H1 (cell line): ENCODE measurements around the gene HOGA1. TPM values are rescaled to one million over a fixed set of nuclear protein-coding genes. Genes with fewer than 3 reads are reported as not detected.

Experiments
- CTCF ChIA-PET: fragments of 300-600 bp; sonication (Branson Sonifier 250); formaldehyde crosslinking; loops from one replicate; lab custom pipeline; 2021; ENCODE audit not compliant: partially characterized antibody; lab: Charles Lee
- POLR2A ChIA-PET: fragments of 300-600 bp; sonication (Branson Sonifier 250); formaldehyde crosslinking; loops from one replicate; lab custom pipeline; 2021; ENCODE audit warnings: inconsistent platforms; ENCODE audit not compliant: partially characterized antibody; lab: Charles Lee
- DNase-seq, 2 experiments: peaks; one replicate each; pipeline versions ENCODE4 v3.0.0 to v3.0.0-alpha.2; 2010 to 2022; ENCODE audit warnings: low spot score in 2 of 2, low read depth in 1 of 2, mixed read lengths in 1 of 2
- FAIRE-seq: peaks from 2 replicates; lab custom pipeline; 2011; peaks lifted over from hg19 to GRCh38; lab: Jason Lieb, UNC
- H2AFZ ChIP-seq: 2 replicates; pipeline ENCODE4 v1.8.1; 2012; ENCODE audit warnings: low read length, inconsistent platforms
- H2AK5ac ChIP-seq: 2 replicates; pipeline ENCODE4 v1.6.1; 2013; ENCODE audit warnings: low read depth, low read length
- H2BK120ac ChIP-seq: replicated peaks from 2 replicates; pipeline ENCODE3; 2013; ENCODE audit warnings: low read depth, low read length, inconsistent platforms
- H2BK12ac ChIP-seq: 2 replicates; pipeline ENCODE4 v1.6.1; 2013; ENCODE audit warnings: low read depth, low read length
- H2BK15ac ChIP-seq: 2 replicates; pipeline ENCODE4 v1.6.1; 2013; ENCODE audit warnings: low read length
- H2BK20ac ChIP-seq: 2 replicates; pipeline ENCODE4 v1.6.1; 2013; ENCODE audit warnings: low read length
- H2BK5ac ChIP-seq: 2 replicates; pipeline ENCODE4 v1.6.1; 2013; ENCODE audit warnings: low read depth, low read length
- H3K14ac ChIP-seq: 2 replicates; pipeline ENCODE4 v1.6.1; 2013; ENCODE audit warnings: inconsistent platforms; ENCODE audit not compliant: insufficient read length
- H3K18ac ChIP-seq: 2 replicates; pipeline ENCODE4 v1.6.1; 2013; ENCODE audit warnings: low read length; ENCODE audit errors: extremely low read depth
- H3K23ac ChIP-seq: 2 replicates; pipeline ENCODE4 v1.6.1; 2013; ENCODE audit warnings: inconsistent platforms; ENCODE audit not compliant: insufficient read length
- H3K23me2 ChIP-seq: 2 replicates; pipeline ENCODE4 v1.6.1; 2013; ENCODE audit warnings: low read depth, low read length
- H3K27ac ChIP-seq: 2 replicates; pipeline ENCODE4 v1.6.1; 2011; ENCODE audit warnings: low read depth, low read length, inconsistent platforms
- H3K27me3 ChIP-seq, 4 experiments: replicated peaks in 1 of 4; 1 replicate in 1 of 4; 2 replicates in 3 of 4; pipeline versions ENCODE4 v1.6.1 to v1.8.1; 2011 to 2013; ENCODE audit warnings: low read length in 3 of 4, mild to moderate bottlenecking in 3 of 4, inconsistent platforms in 2 of 4, mixed read lengths in 2 of 4, moderate library complexity in 1 of 4; ENCODE audit not compliant: control insufficient read depth in 3 of 4, insufficient read depth in 3 of 4; ENCODE audit errors: extremely low read depth in 1 of 4
- H3K36me3 ChIP-seq, 4 experiments: 2 replicates each; pipeline versions ENCODE4 v1.6.1 to v1.8.1; 2011 to 2013; ENCODE audit warnings: mild to moderate bottlenecking in 4 of 4, low read length in 3 of 4, moderate library complexity in 2 of 4, control low read depth in 1 of 4, inconsistent platforms in 1 of 4; ENCODE audit not compliant: insufficient read depth in 4 of 4, control insufficient read depth in 2 of 4
- H3K4ac ChIP-seq: replicated peaks from 2 replicates; pipeline ENCODE3; 2013; ENCODE audit warnings: low read length, low read depth, mixed read lengths, inconsistent platforms; ENCODE audit not compliant: insufficient read length
- H3K4me1 ChIP-seq, 4 experiments: replicated peaks in 1 of 4; 1 replicate in 1 of 4; 2 replicates in 3 of 4; pipeline versions ENCODE4 v1.6.1 to v1.8.1; 2011 to 2013; ENCODE audit warnings: low read length in 3 of 4, inconsistent platforms in 2 of 4, mixed read lengths in 1 of 4; ENCODE audit not compliant: insufficient read depth in 4 of 4, control insufficient read depth in 3 of 4
- H3K4me2 ChIP-seq, 2 experiments: 2 replicates each; pipeline versions ENCODE4 v1.6.1 to v1.8.1; 2011 to 2013; ENCODE audit warnings: low read depth in 2 of 2, low read length in 2 of 2, control low read depth in 1 of 2, inconsistent platforms in 1 of 2, mild to moderate bottlenecking in 1 of 2; ENCODE audit not compliant: insufficient read depth in 1 of 2
- H3K4me3 ChIP-seq, 4 experiments: fragments of 200-600, 300-600 bp in 1 of 4; sonication (generic), shearing (Covaris generic), sonication (Bioruptor Twin) in 1 of 4; 2 replicates each; pipeline versions ENCODE4 v1.5.1 to v1.8.1; 2011 to 2016; ENCODE audit warnings: low read length in 4 of 4, low read depth in 3 of 4, control low read depth in 2 of 4, inconsistent platforms in 2 of 4, mild to moderate bottlenecking in 2 of 4, mixed read lengths in 1 of 4, moderate library complexity in 1 of 4; ENCODE audit not compliant: insufficient read depth in 2 of 4; ENCODE audit errors: extremely low read depth in 1 of 4
- H3K56ac ChIP-seq: replicated peaks from 2 replicates; pipeline ENCODE3; 2013; ENCODE audit warnings: low read depth, mild to moderate bottlenecking, mixed read lengths, low read length, inconsistent platforms; ENCODE audit not compliant: insufficient read length
- H3K79me1 ChIP-seq: 2 replicates; pipeline ENCODE4 v1.6.1; 2013; ENCODE audit warnings: low read depth, low read length, control low read depth
- H3K79me2 ChIP-seq, 2 experiments: 2 replicates each; pipeline versions ENCODE4 v1.6.1 to v1.8.1; 2012 to 2013; ENCODE audit warnings: low read length in 2 of 2, mild to moderate bottlenecking in 2 of 2, inconsistent platforms in 1 of 2; ENCODE audit not compliant: insufficient read depth in 2 of 2, control insufficient read depth in 1 of 2
- H3K9ac ChIP-seq, 4 experiments: replicated peaks in 1 of 4; 1 replicate in 1 of 4; 2 replicates in 3 of 4; pipeline versions ENCODE4 v1.6.1 to v1.8.1; 2011 to 2013; ENCODE audit warnings: low read depth in 3 of 4, low read length in 3 of 4, control low read depth in 2 of 4, mild to moderate bottlenecking in 2 of 4, moderate library complexity in 2 of 4, inconsistent platforms in 1 of 4; ENCODE audit errors: extremely low read depth in 1 of 4
- H3K9me3 ChIP-seq, 2 experiments: 2 replicates each; pipeline versions ENCODE4 v1.6.1 to v1.8.1; 2012 to 2013; ENCODE audit warnings: mild to moderate bottlenecking in 2 of 2, moderate library complexity in 2 of 2, control low read depth in 1 of 2, inconsistent platforms in 1 of 2, low read depth in 1 of 2, low read length in 1 of 2, mixed read lengths in 1 of 2; ENCODE audit not compliant: insufficient read depth in 2 of 2
- H4K20me1 ChIP-seq, 2 experiments: replicated peaks in 1 of 2; 2 replicates each; pipeline versions ENCODE3 to v1.8.1; 2011 to 2013; ENCODE audit warnings: inconsistent platforms in 2 of 2, low read length in 2 of 2, mild to moderate bottlenecking in 1 of 2; ENCODE audit not compliant: insufficient read depth in 2 of 2, control insufficient read depth in 1 of 2
- H4K5ac ChIP-seq: 2 replicates; pipeline ENCODE4 v1.6.1; 2013; ENCODE audit warnings: low read length, low read depth, mixed read lengths, inconsistent platforms; ENCODE audit not compliant: insufficient read length
- H4K8ac ChIP-seq: 2 replicates; pipeline ENCODE4 v1.8.0; 2013; ENCODE audit warnings: mild to moderate bottlenecking, moderate library complexity, low read length, inconsistent platforms; ENCODE audit not compliant: insufficient read depth; ENCODE audit errors: extremely low read depth
- H4K91ac ChIP-seq: replicated peaks from 2 replicates; pipeline ENCODE3; 2013; ENCODE audit warnings: low read length, mixed read lengths, inconsistent platforms; ENCODE audit not compliant: insufficient read length
- CBX8 ChIP-seq: fragments of 300-800, 300-1000 bp; sonication (generic); IDR thresholded peaks from 2 replicates; pipeline ENCODE4 v1.7.1; 2016; ENCODE audit warnings: low read depth, low read length, borderline replicate concordance
- CHD1 ChIP-seq: IDR thresholded peaks from 2 replicates; pipeline ENCODE4 v1.6.1; 2012; ENCODE audit warnings: low read depth, low read length, improper control_type of control experiment
- HDAC2 ChIP-seq, 2 experiments: fragments of 300-600 bp in 1 of 2; sonication (generic) in 1 of 2; IDR thresholded peaks; 2 replicates each; pipeline ENCODE4 v1.6.1; 2011 to 2012; ENCODE audit warnings: low read depth in 2 of 2, low read length in 2 of 2, mild to moderate bottlenecking in 2 of 2, moderate library complexity in 2 of 2, borderline replicate concordance in 1 of 2, inconsistent platforms in 1 of 2
- JUN ChIP-seq: IDR thresholded peaks from 2 replicates; pipeline ENCODE4 v1.6.1; 2011; ENCODE audit warnings: low read depth, mild to moderate bottlenecking, improper control_type of control experiment, low read length
- NANOG ChIP-seq: IDR thresholded peaks from 2 replicates; pipeline ENCODE4 v1.6.1; 2011; ENCODE audit warnings: low read length, low read depth, mild to moderate bottlenecking, inconsistent platforms; ENCODE audit not compliant: insufficient read depth, poor library complexity, severe bottlenecking
- NRF1 ChIP-seq: IDR thresholded peaks from 2 replicates; pipeline ENCODE4 v1.6.1; 2011; ENCODE audit warnings: mild to moderate bottlenecking, low read depth, low read length, improper control_type of control experiment
- POLR2AphosphoS5 ChIP-seq: IDR thresholded peaks from 2 replicates; pipeline ENCODE4 v1.6.1; 2011; ENCODE audit warnings: low read depth, low read length
- SP1 ChIP-seq: IDR thresholded peaks from 2 replicates; pipeline ENCODE4 v1.6.1; 2011; ENCODE audit warnings: low read depth, low read length
- SRF ChIP-seq: IDR thresholded peaks from 2 replicates; pipeline ENCODE4 v1.6.1; 2011; ENCODE audit warnings: mild to moderate bottlenecking, low read depth, low read length, moderate library complexity
- TAF7 ChIP-seq: optimal IDR thresholded peaks from 2 replicates; pipeline ENCODE3; 2011; ENCODE audit warnings: low read depth, mild to moderate bottlenecking, inconsistent platforms, low read length, moderate library complexity, borderline replicate concordance
- YY1 ChIP-seq: IDR thresholded peaks from 2 replicates; pipeline ENCODE4 v1.6.1; 2011; ENCODE audit warnings: low read depth, mild to moderate bottlenecking, low read length
- WGBS, 2 experiments: shearing (Covaris generic) in 1 of 2; methylation state at CpG; one replicate each; pipeline versions ENCODE4 v1.1.6 to v1.1.7; 2013 to 2015; ENCODE audit warnings: low lambda C conversion rate in 2 of 2, mixed read lengths in 2 of 2, inconsistent platforms in 1 of 2, low coverage in 1 of 2, missing lambda C conversion rate in 1 of 2; ENCODE audit not compliant: insufficient replicate concordance in 2 of 2, insufficient coverage in 1 of 2, insufficient read length in 1 of 2; ENCODE audit errors: extremely low coverage in 1 of 2, missing lambda C conversion rate in 1 of 2; 5-methylcytosine and 5-hydroxymethylcytosine counted together
- polyA plus RNA-seq, 7 experiments: library from polyadenylated mRNA; depleted of rRNA in 3 of 7; stranded (reverse) in 5 of 7; unstranded in 2 of 7; fragments of >200 nt in 5 of 7; fragments of 200-250 nt in 2 of 7; gene quantifications; 1 replicate in 5 of 7; 2 replicates in 1 of 7; 4 replicates in 1 of 7; pipeline versions ENCODE4 v1.2.1 to v1.2.3, GENCODE V29; 2011 to 2013; ENCODE audit warnings: missing spikeins in 2 of 7, mixed read lengths in 2 of 7
- total RNA-seq: library from RNA; stranded (reverse); fragmentation: NEBNext Ultra II Directional; extraction: Animal tissue kit (Norgen Biotek cat#: 25700); gene quantifications from 2 replicates; pipeline ENCODE4 v1.2.1, GENCODE V29; 2021

HOGA1 gene
- total and polyA plus RNA-seq, 2 of the 8 experiments (the other 6 are each of a cell fraction or from before 2014, with no cell fraction given) = 0.28 to 1.00 TPM

DNA sequence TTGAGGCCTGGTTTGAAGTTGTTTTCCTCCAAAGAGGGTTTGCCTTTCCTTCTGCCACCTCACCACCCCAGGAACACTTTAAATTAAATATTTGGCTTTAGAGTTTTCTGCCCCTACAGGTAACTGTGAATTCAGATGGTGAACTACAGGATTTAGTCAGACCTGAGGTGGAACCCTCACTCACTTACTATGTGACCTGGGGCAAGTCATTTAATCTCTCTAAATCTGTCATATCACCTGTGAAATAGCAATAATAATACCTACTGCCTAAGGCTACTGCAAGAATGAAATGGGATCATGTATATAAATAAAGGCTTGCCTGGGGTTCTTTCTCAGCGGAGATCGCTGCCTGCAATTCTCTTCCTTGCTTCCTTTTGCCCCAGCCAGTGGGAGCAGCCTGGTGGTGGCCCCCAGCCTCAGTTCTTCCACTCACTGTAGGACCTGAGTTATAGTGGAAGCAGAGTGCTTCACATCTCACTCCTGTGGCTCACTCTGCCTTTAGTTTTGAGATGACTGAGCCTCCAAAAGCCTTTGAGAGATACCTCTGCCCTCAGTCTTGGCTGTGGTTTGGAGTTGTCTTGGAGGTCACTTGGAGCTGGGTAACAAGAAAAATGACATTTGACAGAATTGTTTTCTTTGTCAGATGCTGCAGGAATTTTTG is 17.7 kb upstream of the HOGA1 start:
- WGBS, 2 experiments = 90% methylated on average over 2 of the region's 2 CpGs; no CpG with 5 or more reads in 1 of the 2 experiments
- Histone ChIP-seq H2BK12ac (no peak overlapping the region), H3K4me3 (no peak overlapping the region), H4K91ac (no peak overlapping the region), H3K18ac (no peak overlapping the region; the same call in 1 of the 2 replicates), H2BK20ac (no peak overlapping the region), H3K79me1 (no peaks in the 10 kb centered on the region), H2BK15ac (no peak overlapping the region), H3K27me3 (no peaks in the 10 kb centered on the region), H3K14ac (no peak overlapping the region), H3K4me2 (no peak overlapping the region), H2AFZ (no peak overlapping the region), H3K79me2 (no peaks in the 10 kb centered on the region), H2AK5ac (no peak overlapping the region), H3K4me1 (no peaks in the 10 kb centered on the region; a peak in 1 of 7 replicates), H3K36me3 (peaks cover 0 to 14% (median 2%) of the 10 kb centered on the region in 4 experiments; a peak in 4 of 8 replicates), H3K27ac (no peak overlapping the region), H3K4ac (no peak overlapping the region), H2BK5ac (no peak overlapping the region), H2BK120ac (no peak overlapping the region), H3K23me2 (no peaks in the 10 kb centered on the region), H4K20me1 (peaks cover 0 to 2% of the 10 kb centered on the region in 2 experiments), H3K23ac (no peak overlapping the region), H3K56ac (no peak overlapping the region), H4K5ac (no peak overlapping the region), H3K9me3 (0 out of 4 replicates have a peak, but pooled peaks cover 0 to 3% of the 10 kb centered on the region in 2 experiments), H3K9ac (no peak overlapping the region), H4K8ac (no peak overlapping the region)
- no peak for DNase-seq
- TF ChIP-seq CHD1 = no peak
- no peak for TF ChIP-seq HDAC2 (IDR thresholded peaks at IDR 0.05; ENCODE audit: borderline replicate concordance in 1 of 2, low read depth in 2 of 2, low read length in 2 of 2)
- TF ChIP-seq JUN = no peak
- TF ChIP-seq YY1 = no peak
- TF ChIP-seq TAF7 = no peak
- no peak for TF ChIP-seq SP1
- no peak for TF ChIP-seq CBX8
- no peak for TF ChIP-seq NANOG
- no peak for TF ChIP-seq POLR2AphosphoS5
- no peak for TF ChIP-seq NRF1
- TF ChIP-seq SRF = no peak
- ChIA-PET CTCF (interaction anchor here (2.1 to 12.9 kb wide), 2 partner anchors 11 to 31 kb away, joined by 10 to 169 read pairs; no protein-coding TSS in a partner anchor), POLR2A (no interaction called here)
- no peak for FAIRE-seq
